Vagina (tissue), 2 donors: ENCODE data around the gene STAP1.

ENCODE experiments used
- POLR2A ChIP-seq, 2 donors: fragments of 450-650 bp; IDR thresholded peaks; one replicate each; pipeline ENCODE4 v1.6.1; 2017; ENCODE audit warnings: antibody characterized with exemption in 2 of 2, mild to moderate bottlenecking in 2 of 2, moderate library complexity in 2 of 2
- POLR2AphosphoS5 ChIP-seq, 2 donors: sonication (generic); formaldehyde crosslinking; IDR thresholded peaks; one replicate each; pipeline ENCODE4 v1.9.0; 2017; ENCODE audit warnings: antibody characterized with exemption in 2 of 2, mild to moderate bottlenecking in 2 of 2, low read depth in 1 of 2; ENCODE audit not compliant: insufficient read depth in 1 of 2
- TF ChIP-seq, protein P1 (sequence below), 3 experiments: fragments of 450-650 bp in 2 of 3; fragments of 200-600 bp in 1 of 3; sonication (generic) in 1 of 3; IDR thresholded peaks; one replicate each; pipeline ENCODE4 v1.5.1; 2017 to 2019; ENCODE audit warnings: antibody characterized with exemption in 3 of 3, mild to moderate bottlenecking in 2 of 3, moderate library complexity in 2 of 3

DNA sequence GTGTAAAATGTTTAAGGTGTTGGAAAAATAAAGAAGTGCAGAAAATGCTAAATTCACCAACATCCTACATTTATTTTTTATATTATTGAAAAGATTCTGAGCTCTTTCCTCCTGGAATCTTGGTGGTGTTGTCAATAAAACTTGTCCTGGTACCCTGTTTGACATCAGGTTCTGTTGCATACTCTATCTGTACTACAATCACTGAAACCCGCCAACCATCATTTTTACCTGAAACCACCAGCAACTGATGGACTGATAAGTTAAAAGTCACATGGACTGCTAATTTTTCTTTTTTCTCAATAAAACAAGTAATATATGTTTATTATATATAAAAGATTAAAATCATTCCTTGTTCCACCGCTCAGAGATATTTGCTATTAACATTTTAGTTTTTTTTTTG, 23.4 kb downstream of the STAP1 start:
- TF ChIP-seq POLR2AphosphoS5 (IDR thresholded peaks at IDR 0.05; ENCODE audit: insufficient read depth in 1 of 2, low read depth in 1 of 2) (no peak), POLR2A (IDR thresholded peaks at IDR 0.05) (no peak)
- TF ChIP-seq, protein P1, sequence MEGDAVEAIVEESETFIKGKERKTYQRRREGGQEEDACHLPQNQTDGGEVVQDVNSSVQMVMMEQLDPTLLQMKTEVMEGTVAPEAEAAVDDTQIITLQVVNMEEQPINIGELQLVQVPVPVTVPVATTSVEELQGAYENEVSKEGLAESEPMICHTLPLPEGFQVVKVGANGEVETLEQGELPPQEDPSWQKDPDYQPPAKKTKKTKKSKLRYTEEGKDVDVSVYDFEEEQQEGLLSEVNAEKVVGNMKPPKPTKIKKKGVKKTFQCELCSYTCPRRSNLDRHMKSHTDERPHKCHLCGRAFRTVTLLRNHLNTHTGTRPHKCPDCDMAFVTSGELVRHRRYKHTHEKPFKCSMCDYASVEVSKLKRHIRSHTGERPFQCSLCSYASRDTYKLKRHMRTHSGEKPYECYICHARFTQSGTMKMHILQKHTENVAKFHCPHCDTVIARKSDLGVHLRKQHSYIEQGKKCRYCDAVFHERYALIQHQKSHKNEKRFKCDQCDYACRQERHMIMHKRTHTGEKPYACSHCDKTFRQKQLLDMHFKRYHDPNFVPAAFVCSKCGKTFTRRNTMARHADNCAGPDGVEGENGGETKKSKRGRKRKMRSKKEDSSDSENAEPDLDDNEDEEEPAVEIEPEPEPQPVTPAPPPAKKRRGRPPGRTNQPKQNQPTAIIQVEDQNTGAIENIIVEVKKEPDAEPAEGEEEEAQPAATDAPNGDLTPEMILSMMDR (IDR thresholded peaks at IDR 0.05): no peak
